Posterior cingulate gyrus (tissue), 11 donors: Measurements from ENCODE around the gene KRTAP10-1.
"Not testable (repeated sequence)": the region's sequence is repeated elsewhere in the genome, so short reads cannot be mapped to it uniquely, and the experiment has no call there.

ENCODE experiments used
- DNase-seq, 10 donors: peaks; one replicate each; pipeline versions ENCODE4 v3.0.0 to v3.0.0-alpha.2; 2020 to 2021; ENCODE audit warnings: mixed read lengths in 3 of 10
- intact Hi-C: fragments of 100-400 bp; cut with DNase I; formaldehyde crosslinking; loops from one replicate; pipeline ENCODE4 v1.15.1; 2023

Gene KRTAP10-1

GRCh38 chr21:44508711-44509445 lies 31.1 kb downstream of the KRTAP10-1 start:
- peak in 4 of 10 donors; percentile 7 to 77 (median 72) for DNase-seq
- intact Hi-C loops, result no loop called here

- intact Hi-C loops, result no loop called here
- DNase-seq, result peak in 3 of 10 donors; percentile 5 to 58 (median 46)
Measured at GRCh38 chr21:44508426-44508710, 31.6 kb downstream of the KRTAP10-1 start.

GRCh38 chr21:44507673-44508425 lies 32.1 kb downstream of the KRTAP10-1 start:
- peak in 4 of 10 donors; percentile 24 to 63 (median 54) for DNase-seq
- intact Hi-C loops, result no loop called here

DNA sequence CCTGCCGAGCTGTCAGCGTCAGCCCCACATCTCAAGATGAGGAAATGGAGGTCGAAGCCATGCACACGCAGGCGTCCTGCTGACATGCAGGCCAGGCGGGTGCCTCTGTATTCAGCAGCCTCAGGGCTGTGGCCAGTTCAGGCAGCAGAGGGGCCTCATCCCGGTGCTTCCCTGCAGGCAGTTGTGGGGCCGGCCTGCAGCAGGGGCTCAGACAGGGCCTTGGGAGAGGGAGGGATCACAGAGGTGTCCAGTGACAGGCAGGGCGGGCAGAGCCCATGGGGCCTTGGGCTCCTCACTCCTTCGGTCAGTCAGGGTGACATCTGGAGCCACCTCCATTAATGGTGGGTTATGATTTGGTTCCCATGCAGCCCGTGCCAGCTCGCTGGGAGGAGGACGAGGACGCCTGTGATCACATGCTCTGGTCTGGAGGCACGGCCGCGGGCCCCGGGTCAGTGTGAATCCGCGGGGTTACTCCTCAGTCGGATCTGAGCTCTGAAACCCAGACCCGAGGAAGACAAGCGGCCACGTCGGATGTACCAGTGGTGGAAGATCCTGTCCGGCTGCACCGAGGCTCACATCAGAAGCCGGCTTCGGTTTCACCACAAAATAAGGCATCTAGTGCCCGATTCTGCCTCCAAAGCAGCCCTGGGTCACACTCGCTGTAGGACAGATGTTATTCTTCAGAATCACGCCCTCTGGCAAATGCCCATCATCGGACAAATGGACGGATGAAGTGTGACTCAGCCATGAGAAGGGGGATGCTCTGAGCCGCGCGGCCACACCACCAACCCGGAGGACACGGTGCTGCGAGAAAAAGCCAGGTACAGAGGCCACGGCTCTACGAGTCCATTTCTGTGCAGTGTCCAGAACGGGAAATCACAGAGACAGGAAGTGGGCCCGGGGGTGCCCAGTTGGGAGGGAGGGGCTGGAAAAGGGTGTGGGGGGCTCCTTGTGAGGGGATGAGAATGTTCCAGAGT lies 33.4 kb downstream of the KRTAP10-1 start:
- DNase-seq, result peak in 4 of 10 donors; percentile 9 to 83 (median 54)
- intact Hi-C loops, result no loop called here

DNA sequence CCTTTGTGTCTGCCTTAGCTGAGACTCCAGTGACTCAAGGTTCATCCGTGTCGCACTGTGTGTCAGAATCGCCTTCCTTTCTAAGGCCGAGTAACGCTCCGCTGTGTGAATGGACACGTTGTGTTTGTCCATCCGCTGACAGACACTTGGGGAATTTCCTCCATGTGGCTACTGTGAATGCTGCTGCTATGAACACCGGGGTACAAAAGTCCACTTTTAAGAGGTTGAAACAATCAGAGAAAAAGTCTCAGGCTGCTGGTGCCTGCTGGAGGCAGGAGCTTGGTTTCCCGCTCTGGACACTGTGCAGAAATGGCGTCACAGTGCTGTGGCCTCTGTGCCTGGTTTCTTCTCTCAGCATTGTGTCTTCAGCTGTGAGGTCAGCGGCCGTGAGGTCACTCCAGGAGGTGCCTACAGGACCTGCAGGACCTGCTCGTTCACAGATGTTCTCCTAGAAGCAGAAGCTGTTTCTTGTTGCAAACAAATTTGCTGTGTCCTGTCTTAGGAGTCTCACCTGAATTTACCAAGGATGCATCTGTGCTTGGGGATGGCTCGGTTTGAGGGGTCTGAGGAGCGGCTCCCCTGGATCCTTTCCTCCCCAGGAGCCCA lies 34.2 kb downstream of the KRTAP10-1 start:
- DNase-seq, result peak in 4 of 10 donors; percentile 19 to 58 (median 34)
- intact Hi-C loops, result no loop called here

DNA sequence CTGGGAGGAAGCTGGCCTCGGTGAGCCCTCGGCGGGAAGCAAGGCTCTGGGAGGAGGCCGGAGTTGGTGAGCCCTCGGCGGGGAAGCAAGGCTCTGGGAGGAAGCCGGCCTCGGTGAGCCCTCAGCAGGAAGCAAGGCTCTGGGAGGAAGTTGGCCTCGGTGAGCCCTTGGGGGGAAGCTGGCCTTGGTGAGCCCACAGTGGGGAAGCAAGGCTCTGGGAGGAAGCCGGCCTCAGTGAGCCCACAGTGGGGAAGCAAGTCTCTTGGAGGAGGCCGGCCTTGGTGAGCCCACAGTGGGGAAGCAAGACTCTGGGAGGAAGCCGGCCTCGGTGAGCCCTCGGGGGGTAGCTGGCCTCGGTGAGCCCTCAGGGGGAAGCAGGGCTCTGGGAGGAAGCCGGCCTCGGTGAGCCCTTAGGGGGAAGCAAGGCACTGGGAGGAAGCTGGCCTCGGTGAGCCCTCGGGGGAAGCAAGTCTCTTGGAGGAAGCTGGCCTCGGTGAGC lies 36.0 kb downstream of the KRTAP10-1 start:
- intact Hi-C loops, result no loop called here
- peak in 4 of 10 donors; percentile 8 to 71 (median 64) for DNase-seq

DNA sequence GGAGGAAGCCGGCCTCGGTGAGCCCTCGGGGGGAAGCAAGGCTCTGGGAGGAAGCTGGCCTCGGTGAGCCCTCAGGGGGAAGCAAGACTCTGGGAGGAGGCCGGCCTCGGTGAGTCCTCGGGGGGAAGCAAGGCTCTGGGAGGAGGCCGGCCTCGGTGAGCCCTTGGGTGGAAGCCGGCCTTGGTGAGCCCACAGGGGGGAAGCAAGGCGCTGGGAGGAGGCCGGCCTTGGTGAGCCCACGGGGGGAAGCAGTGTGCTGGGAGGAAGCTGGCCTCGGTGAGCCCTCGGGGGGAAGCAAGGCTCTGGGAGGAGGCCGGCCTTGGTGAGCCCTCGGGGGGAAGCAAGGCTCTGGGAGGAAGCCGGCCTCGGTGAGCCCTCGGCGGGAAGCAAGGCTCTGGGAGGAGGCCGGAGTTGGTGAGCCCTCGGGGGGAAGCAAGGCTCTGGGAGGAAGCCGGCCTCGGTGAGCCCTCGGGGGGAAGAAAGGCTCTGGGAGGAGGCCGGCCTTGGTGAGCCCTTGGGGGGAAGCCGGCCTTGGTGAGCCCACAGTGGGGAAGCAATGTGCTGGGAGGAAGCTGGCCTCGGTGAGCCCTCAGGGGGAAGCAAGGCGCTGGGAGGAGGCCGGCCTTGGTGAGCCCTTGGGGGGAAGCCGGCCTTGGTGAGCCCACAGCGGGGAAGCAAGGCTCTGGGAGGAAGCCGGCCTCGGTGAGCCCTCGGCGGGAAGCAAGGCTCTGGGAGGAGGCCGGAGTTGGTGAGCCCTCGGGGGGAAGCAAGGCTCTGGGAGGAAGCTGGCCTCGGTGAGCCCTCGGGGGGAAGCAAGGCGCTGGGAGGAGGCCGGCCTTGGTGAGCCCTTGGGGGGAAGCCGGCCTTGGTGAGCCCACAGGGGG lies 36.7 kb downstream of the KRTAP10-1 start:
- DNase-seq, result peak in 3 of 10 donors; percentile 4 to 74 (median 51)
- intact Hi-C loops, result not testable (repeated sequence)

DNA sequence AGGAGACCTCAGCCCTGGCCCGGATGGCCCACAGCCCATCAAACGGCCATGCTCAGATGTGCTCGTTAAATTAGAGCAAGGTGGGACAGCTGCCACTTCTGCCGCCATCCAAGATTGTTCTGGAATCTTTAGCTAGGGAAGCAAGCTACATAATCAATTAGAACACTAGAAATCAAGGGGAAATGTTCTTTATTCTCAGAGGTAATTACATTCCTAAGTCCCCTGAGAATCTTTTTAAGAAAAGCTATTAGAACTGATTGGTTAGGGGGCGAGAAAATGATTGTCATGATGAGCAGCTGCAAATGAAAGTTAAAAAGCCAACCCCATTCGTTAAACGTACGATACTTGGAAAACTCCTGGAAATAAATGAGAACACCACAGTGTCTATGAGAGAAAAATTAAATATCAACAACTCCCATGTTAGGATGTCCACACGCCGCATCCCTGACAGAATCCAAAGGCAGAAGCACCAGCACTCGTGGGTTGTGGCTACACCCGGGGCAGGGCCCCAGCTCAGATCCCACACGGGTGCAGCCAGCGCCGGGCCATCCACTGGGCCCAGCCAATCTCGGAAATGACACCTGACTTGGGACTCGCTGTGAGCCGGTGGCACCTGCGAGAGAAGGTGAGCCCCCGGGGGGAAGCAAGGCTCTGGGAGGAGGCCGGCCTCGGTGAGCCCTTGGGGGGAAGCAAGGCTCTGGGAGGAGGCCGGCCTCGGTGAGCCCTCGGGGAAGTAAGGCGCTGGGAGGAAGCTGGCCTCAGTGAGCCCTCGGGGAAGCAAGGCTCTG lies 37.6 kb downstream of the KRTAP10-1 start:
- DNase-seq, result peak in 4 of 10 donors; percentile 20 to 68 (median 44)
- intact Hi-C loops, result no loop called here

GRCh38 chr21:44500111-44500510 lies 39.9 kb downstream of the KRTAP10-1 start:
- intact Hi-C loops, result no loop called here

DNA sequence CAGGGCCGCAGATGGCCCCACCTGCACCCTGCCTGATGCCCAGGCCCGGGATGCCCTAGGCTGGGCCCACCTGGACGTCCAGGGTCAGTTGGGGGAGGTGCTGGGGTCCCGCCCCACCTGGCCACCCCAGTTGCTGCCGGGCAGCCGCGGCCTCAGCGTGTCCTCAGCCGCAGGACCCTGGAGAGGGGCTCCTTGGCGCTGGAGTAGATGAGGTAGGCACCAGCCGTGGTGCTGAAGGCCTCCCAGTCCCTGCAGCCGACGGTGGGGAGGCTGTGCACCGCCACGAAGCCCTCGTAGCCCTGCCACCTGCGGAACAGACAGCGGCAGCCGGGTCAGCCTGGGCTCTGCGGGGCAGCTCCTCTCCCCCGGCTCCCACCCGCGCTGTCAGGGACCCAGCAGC lies 40.4 kb downstream of the KRTAP10-1 start:
- intact Hi-C loops, result no loop called here
- DNase-seq, result peak in 3 of 10 donors; percentile 50 to 72 (median 62)

More at GRCh38 chr21:44500111-44500510, 39.9 kb downstream of the KRTAP10-1 start:
- peak in 3 of 10 donors; percentile 41 to 65 (median 64) for DNase-seq

- peak in 3 of 10 donors; percentile 47 to 63 (median 53) for DNase-seq
- intact Hi-C loops, result no loop called here
Measured at GRCh38 chr21:44499211-44499560, 40.8 kb downstream of the KRTAP10-1 start.

- intact Hi-C loops, result no loop called here
Measured at GRCh38 chr21:44498280-44499210, 41.5 kb downstream of the KRTAP10-1 start.

GRCh38 chr21:44497703-44498126 lies 42.3 kb downstream of the KRTAP10-1 start:
- DNase-seq, result peak in 2 of 10 donors; percentile 27 to 59
- intact Hi-C loops, result no loop called here

More at GRCh38 chr21:44498280-44499210, 41.5 kb downstream of the KRTAP10-1 start:
- DNase-seq, result peak in 3 of 10 donors; percentile 21 to 68 (median 62)

DNA sequence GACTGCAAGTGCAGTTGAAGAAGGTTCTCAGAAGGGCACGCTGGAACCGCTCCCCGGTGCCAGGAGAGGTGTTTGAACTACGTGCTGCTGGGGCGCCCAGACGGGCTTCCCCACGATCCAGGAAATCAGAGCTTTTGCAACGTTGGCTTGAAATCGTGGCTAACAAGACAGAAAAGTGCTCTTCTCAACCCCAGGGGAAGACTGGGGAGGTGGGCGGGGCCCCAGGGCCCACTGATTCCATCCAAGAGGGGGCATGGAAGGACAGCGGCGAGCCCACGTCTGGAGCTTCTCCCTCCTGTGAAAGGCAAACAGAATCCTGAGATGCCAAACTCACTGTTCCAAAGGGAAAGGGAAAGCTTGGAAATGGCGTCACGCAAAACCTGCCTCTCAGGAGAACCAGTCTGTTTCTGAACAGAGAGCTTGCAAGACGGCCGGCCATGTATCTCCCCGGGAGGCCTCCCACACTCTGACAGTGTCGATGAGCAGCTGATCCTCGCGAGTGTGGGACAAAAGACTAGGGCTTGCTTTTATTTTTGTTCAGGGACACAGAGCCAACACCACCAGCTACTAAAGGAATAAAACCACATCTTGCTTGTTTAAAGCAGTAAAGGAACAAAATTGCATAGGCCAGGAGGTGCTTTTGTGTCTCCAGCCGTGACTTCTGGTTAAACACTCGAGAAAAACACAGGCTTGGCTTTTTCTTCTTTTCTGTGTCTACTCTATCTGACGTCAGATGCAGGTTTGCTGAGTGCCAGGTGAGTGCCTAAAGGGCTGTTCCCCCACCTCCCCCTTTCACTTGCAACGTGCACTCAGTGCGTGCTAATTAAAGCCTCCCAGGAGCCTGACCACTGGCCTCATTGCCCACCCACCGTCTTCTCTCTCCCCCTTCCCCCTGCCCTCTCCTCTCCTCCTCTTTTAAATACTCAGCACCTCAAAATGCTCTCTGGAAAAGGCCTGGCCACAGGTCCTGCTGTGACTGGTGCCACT lies 43.1 kb downstream of the KRTAP10-1 start:
- peak in 4 of 10 donors; percentile 26 to 92 (median 60) for DNase-seq
- intact Hi-C loops, result no loop called here
